SK-N-MC (cell line): Measurements from ENCODE around the gene RNU7-1.

Source experiments
- DNase-seq: peaks from one replicate; pipeline ENCODE4 v3.0.0-alpha.2; 2011; ENCODE audit warnings: low read depth, low spot score
- H3K27ac ChIP-seq: fragments of 200-600 bp; sonication (generic); 2 replicates; pipeline ENCODE4 v1.5.1; 2016; ENCODE audit warnings: mixed run types
- H3K36me3 ChIP-seq: fragments of 200-600 bp; sonication (generic); 2 replicates; pipeline ENCODE4 v1.6.1; 2017; ENCODE audit warnings: antibody characterized with exemption, low read length, mixed read lengths; ENCODE audit not compliant: insufficient read depth
- H3K4me3 ChIP-seq: fragments of 200-600 bp; sonication (generic); 2 replicates; pipeline ENCODE4 v1.5.1; 2016
- H3K9ac ChIP-seq: fragments of 200-600 bp; sonication (generic); 2 replicates; pipeline ENCODE4 v1.8.0; 2017; ENCODE audit warnings: mixed run types, mixed read lengths; ENCODE audit not compliant: insufficient read length
- H3K9me3 ChIP-seq: fragments of 200-600 bp; sonication (generic); 2 replicates; pipeline ENCODE4 v1.6.1; 2017; ENCODE audit warnings: low read depth, mild to moderate bottlenecking, antibody characterized with exemption, low read length, moderate library complexity, mixed read lengths
- EZH2 ChIP-seq: fragments of 200-600 bp; sonication (generic); IDR thresholded peaks from one replicate; pipeline ENCODE4 v1.6.1; 2017; ENCODE audit warnings: antibody characterized with exemption
- FOXP2 ChIP-seq: optimal IDR thresholded peaks from 2 replicates; pipeline ENCODE3; 2011; ENCODE audit warnings: mild to moderate bottlenecking, moderate library complexity; ENCODE audit not compliant: insufficient read depth; ENCODE audit errors: extremely low read length, control extremely low read depth
- POLR2AphosphoS5 ChIP-seq: IDR thresholded peaks from 2 replicates; pipeline ENCODE4 v1.6.1; 2012; ENCODE audit warnings: mild to moderate bottlenecking, low read depth, low read length, borderline replicate concordance

Gene RNU7-1

GRCh38 chr12:6935371-6936193, 8.0 kb upstream of the RNU7-1 start:
- TF ChIP-seq POLR2AphosphoS5 = no peak
- TF ChIP-seq EZH2 = no peak
- no peak for TF ChIP-seq FOXP2
- no peaks in the 10 kb centered on the region for H3K9me3 ChIP-seq
- peaks cover 53% of the 10 kb centered on the region for H3K36me3 ChIP-seq
- no peak for DNase-seq
- no peak overlapping the region for H3K4me3 ChIP-seq
- peak overlapping the region; percentile 57; the same call in 1 of the 2 replicates for H3K27ac ChIP-seq
- no peak overlapping the region for H3K9ac ChIP-seq

DNA sequence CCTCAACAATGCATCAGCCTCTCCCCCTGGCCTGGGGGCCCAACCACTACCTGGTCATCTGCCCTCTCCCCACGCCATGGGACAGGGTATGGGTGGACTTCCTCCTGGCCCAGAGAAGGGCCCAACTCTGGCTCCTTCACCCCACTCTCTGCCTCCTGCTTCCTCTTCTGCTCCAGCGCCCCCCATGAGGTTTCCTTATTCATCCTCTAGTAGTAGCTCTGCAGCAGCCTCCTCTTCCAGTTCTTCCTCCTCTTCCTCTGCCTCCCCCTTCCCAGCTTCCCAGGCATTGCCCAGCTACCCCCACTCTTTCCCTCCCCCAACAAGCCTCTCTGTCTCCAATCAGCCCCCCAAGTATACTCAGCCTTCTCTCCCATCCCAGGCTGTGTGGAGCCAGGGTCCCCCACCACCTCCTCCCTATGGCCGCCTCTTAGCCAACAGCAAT, 7.4 kb upstream of the RNU7-1 start:
- Histone ChIP-seq H3K4me3 (no peak overlapping the region), H3K9me3 (no peaks in the 10 kb centered on the region), H3K9ac (no peak overlapping the region), H3K36me3 (peaks cover 56% of the 10 kb centered on the region), H3K27ac (0 out of 2 replicates have a peak overlapping the region, but pooled peaks have one; percentile 92)
- no peak for DNase-seq
- no peak for TF ChIP-seq FOXP2
- no peak for TF ChIP-seq POLR2AphosphoS5
- TF ChIP-seq EZH2 = no peak

GRCh38 chr12:6936636-6937480, 6.8 kb upstream of the RNU7-1 start:
- Histone ChIP-seq H3K4me3 (peak overlapping the region; percentile 85), H3K9me3 (no peaks in the 10 kb centered on the region), H3K27ac (peak overlapping the region; percentile 92), H3K9ac (peak overlapping the region; percentile 94), H3K36me3 (peaks cover 60% of the 10 kb centered on the region)
- TF ChIP-seq FOXP2 (no peak), POLR2AphosphoS5 (no peak; the same call in 1 of the 2 replicates), EZH2 (no peak)
- no peak for DNase-seq

GRCh38 chr12:6937481-6938352, 5.9 kb upstream of the RNU7-1 start:
- peaks cover 51% of the 10 kb centered on the region for H3K36me3 ChIP-seq
- no peaks in the 10 kb centered on the region for H3K9me3 ChIP-seq
- peak; percentile 78 for DNase-seq
- H3K9ac ChIP-seq = peak overlapping the region; percentile 94
- H3K4me3 ChIP-seq = peak overlapping the region; percentile 85
- peak overlapping the region; percentile 92 for H3K27ac ChIP-seq
- TF ChIP-seq FOXP2 = no peak
- TF ChIP-seq EZH2 = no peak
- TF ChIP-seq POLR2AphosphoS5 = peak; percentile 94

GRCh38 chr12:6938353-6939190, 5.0 kb upstream of the RNU7-1 start:
- peaks cover 45% of the 10 kb centered on the region for H3K36me3 ChIP-seq
- peak overlapping the region; percentile 87 for H3K9ac ChIP-seq
- DNase-seq = no peak
- peak overlapping the region; percentile 85 for H3K4me3 ChIP-seq
- peak overlapping the region; percentile 91 for H3K27ac ChIP-seq
- TF ChIP-seq FOXP2 (no peak), EZH2 (no peak), POLR2AphosphoS5 (no peak; the same call in 1 of the 2 replicates)
- H3K9me3 ChIP-seq = no peaks in the 10 kb centered on the region

GRCh38 chr12:6939191-6939540, 4.5 kb upstream of the RNU7-1 start:
- no peak for TF ChIP-seq FOXP2
- TF ChIP-seq EZH2 = no peak
- no peak for TF ChIP-seq POLR2AphosphoS5
- H3K9me3 ChIP-seq = no peaks in the 10 kb centered on the region
- no peak overlapping the region for H3K4me3 ChIP-seq
- H3K27ac ChIP-seq = no peak overlapping the region
- no peak for DNase-seq
- no peak overlapping the region for H3K9ac ChIP-seq
- H3K36me3 ChIP-seq = peaks cover 39% of the 10 kb centered on the region

DNA sequence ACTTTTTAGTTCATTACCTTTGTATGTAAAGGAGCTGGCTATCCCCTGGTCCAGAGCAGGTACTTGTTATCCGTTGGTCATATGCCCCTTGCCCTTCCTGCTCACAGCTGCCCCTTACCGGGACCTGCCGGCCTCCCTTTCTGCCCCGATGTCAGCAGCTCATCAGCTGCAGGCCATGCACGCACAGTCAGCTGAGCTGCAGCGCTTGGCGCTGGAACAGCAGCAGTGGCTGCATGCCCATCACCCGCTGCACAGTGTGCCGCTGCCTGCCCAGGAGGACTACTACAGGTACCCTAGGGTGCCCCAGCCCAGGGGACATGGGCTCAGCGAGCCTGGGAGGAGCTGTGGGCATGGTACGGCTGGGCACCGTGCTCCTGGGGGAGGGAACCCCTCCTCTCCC, 2.3 kb upstream of the RNU7-1 start:
- H3K9me3 ChIP-seq = no peaks in the 10 kb centered on the region
- H3K27ac ChIP-seq = no peak overlapping the region
- no peak overlapping the region for H3K4me3 ChIP-seq
- no peak overlapping the region for H3K9ac ChIP-seq
- peaks cover 25% of the 10 kb centered on the region; the same call in 1 of the 2 replicates for H3K36me3 ChIP-seq
- TF ChIP-seq POLR2AphosphoS5 (no peak), EZH2 (no peak), FOXP2 (no peak)
- DNase-seq = no peak

GRCh38 chr12:6941782-6942181, 1.8 kb upstream of the RNU7-1 start:
- no peaks in the 10 kb centered on the region for H3K9me3 ChIP-seq
- no peak for TF ChIP-seq POLR2AphosphoS5
- TF ChIP-seq FOXP2 = no peak
- no peak for TF ChIP-seq EZH2
- peaks cover 21% of the 10 kb centered on the region; the same call in 1 of the 2 replicates for H3K36me3 ChIP-seq
- no peak for DNase-seq
- H3K9ac ChIP-seq = no peak overlapping the region
- no peak overlapping the region for H3K4me3 ChIP-seq
- H3K27ac ChIP-seq = no peak overlapping the region
